ENCODE results near the gene SMARCAL1. TPM values are rescaled to one million over a fixed set of nuclear protein-coding genes. Genes with fewer than 3 reads are reported as not detected.
"Not testable (repeated sequence)": the region's sequence is repeated elsewhere in the genome, so short reads cannot be mapped to it uniquely, and the experiment has no call there.

The SMARCAL1 gene
- 30.2 TPM for total RNA-seq

DNA sequence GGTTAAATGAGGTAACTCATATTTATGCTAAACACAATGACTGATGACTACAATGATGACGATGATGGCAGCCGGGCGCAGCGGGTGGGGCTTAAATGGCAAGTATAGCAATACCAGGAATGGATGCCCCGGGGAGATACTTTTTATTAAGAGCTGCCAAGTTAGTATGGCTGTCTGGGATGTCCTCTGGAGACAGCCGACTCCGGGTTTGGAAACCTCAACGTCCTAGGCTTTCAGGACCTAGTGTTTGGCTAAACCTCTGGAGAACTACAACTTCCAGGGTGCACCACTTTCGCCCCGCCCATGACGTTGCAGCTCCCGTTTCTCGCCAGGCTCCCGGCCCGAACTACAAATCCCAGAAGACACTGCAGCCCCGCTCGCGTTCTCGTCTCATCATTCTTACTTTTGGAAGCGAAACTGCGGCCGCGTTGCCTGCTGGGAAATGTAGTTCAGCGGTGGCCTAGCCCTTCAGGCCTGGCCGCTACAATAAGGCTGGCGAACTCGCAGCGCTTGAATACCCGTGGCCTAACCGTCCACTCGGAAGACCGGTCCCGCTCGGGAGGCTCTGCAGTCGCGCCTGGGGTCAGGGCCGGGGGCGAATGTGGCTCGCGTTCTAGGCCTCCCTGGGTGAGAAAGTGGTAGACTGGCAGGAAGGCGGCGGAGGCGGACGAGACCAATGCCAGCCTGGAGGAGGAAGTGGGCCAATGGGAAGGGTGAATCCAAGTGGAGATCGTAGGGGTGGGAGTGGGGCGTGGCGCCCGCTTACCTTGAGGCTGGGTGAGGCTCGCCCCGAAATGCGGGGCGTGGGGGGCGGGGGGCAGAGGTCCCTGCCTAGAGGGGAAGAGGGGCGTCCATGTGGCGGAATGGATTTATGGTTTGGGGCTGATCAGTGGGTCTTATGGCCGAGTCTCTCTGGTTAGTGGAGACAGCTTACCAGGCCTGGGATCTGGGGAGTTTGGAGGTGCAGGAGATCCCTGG is at the start of gene SMARCAL1:
Gene SMARCAL1 (plus strand): TSS at position 463 of the 978 bp plus-strand sequence. CDS start 2,221 bp downstream, outside the sequence.
- DNase-seq (ENCODE audit: low spot score) = peak; percentile 100
- intact Hi-C loops (cut with DNase I) = no loop called here
- ATAC-seq = peak; percentile 98

DNA sequence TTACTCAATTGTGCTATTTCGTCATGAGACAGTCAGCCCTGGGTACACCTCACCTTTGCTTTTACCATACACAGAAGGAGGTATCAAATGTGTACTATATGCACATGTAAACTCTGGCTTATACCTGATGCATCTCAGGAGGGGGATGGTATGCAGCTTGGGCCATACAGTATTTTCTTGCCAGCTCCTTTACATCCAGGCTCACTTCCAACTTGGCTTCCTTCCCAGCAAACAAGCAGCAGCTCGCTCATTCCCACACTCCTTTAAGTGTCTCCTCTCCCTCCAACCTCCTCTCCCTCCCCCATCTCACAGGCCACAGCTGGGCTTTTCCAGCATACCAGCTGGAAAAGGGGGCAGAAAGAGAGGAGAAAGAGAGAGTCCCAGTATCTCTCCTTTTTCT is 49.6 kb upstream of the SMARCAL1 start:
- intact Hi-C loops (cut with DNase I) = no loop called here
- ATAC-seq (no peak), DNase-seq (ENCODE audit: low spot score) (no peak)

DNA sequence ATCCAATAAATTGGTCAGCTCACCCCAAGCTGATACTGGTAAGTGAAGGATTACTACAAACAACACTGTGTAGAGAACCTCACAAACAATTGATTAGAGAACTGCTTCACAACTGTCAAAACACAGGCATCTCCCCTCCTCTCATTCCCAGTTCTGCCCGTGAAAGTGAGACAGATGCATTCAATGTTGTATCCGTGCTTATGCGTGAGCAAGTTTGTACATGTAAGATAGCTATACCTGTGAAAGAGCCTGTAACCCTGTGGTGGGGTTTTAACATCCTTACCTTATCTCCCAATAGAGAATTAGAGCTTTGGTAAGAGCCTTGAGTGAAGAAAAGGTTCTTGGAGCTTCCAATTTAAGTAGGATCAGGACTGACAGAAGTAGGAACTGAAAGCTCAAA is 49.1 kb upstream of the SMARCAL1 start:
- no peak for DNase-seq (ENCODE audit: low spot score)
- no peak for ATAC-seq
- intact Hi-C loops (cut with DNase I) = no loop called here

DNA sequence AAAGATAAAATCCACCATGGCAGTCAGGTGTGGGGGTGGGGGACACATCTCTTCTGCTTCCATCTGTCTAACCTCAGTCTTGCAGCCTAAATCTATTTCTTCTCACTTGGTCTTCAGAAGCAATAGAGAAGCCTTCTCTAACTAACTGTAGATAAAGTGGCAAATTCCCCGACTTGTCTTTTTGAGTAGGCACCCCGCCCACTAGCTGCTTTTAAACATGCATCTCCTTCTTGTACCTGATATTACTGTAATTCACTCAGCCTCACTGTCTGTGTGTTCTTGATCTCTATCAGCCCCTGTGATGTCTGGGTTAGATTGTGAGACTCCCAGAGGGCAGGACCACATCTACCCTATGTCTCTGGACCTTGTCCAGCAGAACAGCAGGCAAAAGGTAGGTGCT is 46.8 kb upstream of the SMARCAL1 start:
- DNase-seq (ENCODE audit: low spot score) (no peak), ATAC-seq (no peak)
- intact Hi-C loops (cut with DNase I) = no loop called here

DNA sequence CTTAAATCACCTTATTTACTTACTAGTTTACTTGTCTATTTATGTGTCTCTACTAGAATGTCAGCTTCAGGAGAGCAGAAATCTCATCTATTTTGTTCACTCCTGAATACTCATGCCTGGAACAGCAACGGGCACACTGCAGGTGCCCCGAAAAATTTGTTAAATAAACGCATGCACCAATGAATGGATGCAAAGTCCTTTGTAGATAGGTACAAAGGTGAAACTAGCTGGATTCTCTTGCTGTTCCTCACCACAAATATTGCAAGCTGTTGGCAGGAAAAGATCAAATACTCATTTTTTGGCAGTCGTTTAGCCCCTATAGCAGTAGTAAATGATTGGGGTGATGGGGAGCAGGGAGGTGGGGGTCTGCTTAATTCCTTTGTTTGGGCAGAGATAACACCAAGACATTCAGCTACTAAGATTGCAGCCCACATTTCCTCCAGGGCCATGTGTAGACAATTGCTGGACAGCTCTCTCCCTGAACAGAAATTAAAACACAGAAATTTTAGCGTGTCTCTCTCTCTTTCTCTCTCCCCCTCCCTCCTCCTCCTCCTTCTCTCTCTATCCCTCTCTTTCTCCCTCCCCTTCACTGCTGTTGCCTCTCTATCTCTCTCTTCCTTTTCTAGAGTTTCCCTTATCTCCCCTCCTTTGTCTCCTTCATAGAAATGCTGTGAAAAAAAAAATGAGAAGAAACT is 45.4 kb upstream of the SMARCAL1 start:
- intact Hi-C loops (cut with DNase I) = no loop called here
- DNase-seq (ENCODE audit: low spot score) (no peak), ATAC-seq (no peak)

DNA sequence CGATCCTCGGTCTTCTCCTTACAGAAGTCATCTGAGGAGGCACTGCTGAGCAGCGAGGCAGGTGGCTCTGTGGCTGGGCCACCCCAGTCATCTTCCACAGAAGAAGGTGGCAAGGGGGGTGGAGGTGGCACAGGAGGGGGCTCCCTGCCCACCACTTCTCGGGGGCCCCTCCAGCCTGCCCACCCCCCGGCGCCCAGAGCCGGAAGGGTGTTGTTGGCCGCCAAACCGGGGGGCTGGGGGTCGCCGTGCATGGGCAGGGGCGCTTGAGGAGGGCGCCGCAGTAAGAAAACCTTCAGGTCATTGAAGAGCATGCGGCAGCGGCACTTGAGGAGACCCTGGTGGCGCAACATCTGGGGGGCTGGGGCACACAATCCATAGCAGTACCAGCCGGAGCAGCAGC is 42.5 kb upstream of the SMARCAL1 start:
- ATAC-seq = no peak
- intact Hi-C loops (cut with DNase I) = no loop called here
- no peak for DNase-seq (ENCODE audit: low spot score)

DNA sequence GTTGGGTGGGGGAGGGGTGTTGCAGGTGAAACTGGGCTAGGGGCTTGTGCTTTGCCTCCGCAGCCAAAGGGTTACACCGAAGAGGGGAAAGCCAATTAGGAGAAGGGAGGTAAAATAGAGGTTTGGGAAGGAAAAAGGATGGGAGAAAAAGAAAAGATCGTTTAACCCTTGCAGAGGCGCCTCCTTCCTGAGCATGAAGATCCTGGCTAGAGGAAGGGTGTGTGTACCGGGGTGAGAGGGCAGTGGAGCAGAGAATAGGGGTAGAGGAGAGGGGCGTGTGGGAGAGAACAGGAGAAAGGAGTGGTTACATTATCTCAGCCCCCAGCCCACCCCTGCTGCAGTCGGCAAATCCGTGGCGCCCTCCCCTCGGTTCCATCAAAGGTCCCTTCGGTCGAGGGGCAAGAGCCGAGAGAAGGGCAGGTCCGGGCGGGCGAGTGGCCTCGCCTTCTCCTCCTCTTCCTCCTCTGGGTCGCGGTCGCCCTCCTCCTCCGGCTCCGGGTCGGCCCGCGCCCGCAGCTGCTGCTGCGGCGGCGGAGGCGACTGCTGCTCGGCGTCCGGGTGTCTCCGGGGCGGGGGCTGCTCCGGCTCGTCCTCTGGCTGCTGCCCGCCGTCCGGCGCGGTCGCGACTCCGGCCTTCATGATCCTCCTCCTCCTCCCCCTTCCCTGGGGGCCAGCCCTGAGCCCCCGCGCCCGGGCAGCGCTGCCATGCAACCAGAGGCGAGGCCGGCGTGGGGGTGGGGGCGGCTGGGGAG is 41.1 kb upstream of the SMARCAL1 start:
- intact Hi-C loops (cut with DNase I) = no loop called here
- DNase-seq (ENCODE audit: low spot score) (no peak), ATAC-seq (no peak)

DNA sequence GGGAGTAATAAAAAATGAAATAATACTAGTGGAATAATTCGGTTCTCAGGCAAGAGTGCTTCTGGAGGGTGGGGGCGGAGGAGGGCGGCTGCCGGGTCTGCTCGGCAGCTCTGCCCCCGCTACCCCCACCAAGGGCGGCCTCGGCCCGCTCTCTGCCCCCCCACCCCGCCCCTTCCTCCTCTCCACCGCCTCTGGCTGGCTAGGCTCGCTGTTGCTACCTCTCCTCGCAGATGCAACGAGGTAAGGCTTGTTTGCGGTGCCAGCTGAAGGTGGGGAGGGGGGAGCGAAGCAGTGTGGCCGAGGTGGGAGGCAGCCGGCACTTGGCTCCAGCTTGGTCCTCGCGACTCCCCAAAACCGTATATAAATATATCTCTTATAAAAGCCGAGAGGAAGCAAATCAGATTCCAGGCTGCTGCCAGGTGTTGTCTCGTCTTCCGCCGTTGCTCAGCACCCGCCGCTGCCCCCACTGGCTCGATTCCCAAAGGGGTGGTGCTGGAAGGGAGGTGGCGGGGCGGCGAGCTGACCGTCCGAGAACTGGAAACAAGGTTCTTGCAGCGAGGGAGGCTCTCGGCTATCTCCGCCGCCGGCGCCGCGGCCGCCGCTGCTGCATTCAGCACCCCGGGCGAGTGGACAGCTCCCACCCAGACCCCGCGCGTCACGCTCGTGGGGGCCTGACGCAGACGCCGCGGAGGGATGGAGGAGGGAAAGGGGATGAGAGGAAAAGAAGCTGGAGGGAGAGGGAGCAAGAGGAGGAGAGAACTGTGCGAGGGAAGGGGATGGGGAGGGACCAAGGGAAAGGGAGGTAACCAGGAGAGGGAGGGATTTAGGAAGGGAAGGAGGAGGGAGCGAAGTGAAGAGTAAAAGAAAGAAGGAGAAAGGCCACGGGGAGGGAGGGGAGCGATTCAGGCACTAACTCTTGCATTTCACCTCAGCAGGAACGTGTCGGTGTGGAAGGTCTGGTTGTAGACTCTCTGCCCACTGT is 40.3 kb upstream of the SMARCAL1 start, which contains the start of gene MARCHF4:
Gene MARCHF4 (minus strand): TSS at position 763 of the 982 bp plus-strand sequence. CDS start 2,223 bp downstream, outside the sequence.
- intact Hi-C loops (cut with DNase I) = no loop called here
- DNase-seq (ENCODE audit: low spot score) (peak; percentile 86), ATAC-seq (peak; percentile 86)

DNA sequence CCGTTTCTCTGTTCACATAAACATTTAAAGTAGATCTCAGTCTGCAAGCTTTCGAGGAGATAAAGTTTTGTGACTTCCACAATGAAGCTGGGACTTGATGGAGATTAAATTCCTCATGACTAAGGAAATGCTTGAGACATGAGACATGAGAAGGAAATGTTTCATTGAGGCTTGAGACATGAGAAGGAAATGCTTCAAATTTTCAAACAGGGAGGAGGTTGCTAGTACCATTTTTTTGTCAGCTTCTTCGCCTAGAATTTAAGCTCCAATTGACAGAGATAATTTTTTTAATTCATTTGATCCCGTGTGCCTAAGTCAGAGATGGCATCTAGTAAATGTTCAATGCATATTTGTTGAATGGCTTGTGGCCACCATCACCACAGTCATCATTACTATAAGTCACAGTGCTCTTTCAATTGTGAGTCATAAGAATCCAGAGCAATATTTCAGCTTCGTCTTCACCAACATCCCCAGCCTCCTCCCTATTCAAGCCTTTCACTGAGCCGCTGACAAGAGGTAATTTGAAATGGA is 39.5 kb upstream of the SMARCAL1 start:
- intact Hi-C loops (cut with DNase I) = no loop called here
- ATAC-seq = no peak
- DNase-seq (ENCODE audit: low spot score) = no peak

DNA sequence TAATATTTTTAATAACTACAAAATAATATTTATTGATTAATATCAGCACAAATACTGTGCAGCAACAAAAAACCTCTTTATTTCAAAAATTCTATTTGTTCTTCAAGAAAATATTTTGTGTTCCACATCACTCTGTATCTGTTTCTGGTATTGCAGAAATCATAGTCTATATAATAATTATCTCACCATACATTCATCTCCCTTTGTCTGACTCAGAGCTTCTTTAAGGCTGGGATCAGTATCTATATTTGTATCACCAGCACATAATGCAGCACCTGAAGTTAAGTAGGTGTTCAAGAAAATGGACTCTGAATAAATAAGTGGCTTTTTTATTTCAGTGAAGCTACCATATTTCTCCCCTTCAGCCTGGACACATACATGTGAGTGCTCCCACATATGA is 38.4 kb upstream of the SMARCAL1 start:
- intact Hi-C loops (cut with DNase I) = no loop called here
- ATAC-seq = no peak
- no peak for DNase-seq (ENCODE audit: low spot score)

DNA sequence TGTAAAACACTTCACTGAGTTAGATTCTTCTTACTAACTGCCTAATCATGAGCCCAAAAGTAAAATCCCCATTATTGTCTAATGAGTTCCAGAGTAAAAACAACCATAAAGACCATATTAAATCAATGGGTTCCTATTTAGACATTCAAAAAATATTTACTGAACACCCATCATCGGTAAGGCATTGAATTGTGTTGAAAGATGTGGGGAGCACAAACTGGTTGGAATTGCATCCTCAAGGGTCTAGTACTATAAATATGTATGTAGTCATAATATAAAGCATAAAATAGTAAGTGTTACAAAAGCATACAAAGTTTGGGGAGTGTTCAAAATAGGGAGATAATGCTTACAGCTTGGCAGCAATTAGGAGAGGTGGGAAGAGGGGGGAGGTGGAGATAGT is 37.0 kb upstream of the SMARCAL1 start:
- intact Hi-C loops (cut with DNase I) = no loop called here
- no peak for ATAC-seq

DNA sequence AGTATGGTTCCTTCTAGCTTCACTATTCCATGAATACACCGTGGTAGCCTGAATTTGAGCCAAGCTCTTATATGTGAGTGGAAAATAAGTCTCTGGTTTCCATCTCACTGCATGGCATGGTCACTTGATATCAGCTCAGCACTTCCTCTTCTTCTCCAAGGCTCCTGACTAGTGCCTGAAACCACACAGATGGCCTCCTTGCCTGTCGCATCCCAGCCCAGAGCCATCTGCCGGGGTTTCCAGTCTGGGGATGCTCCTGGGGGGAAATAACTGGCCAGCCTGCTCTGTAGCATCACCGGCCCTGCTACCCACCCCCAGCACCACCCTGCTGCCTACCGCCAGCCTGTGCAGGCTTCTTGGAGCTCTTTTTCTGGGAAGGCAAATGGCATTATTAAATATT is 32.3 kb upstream of the SMARCAL1 start:
- ATAC-seq = no peak
- intact Hi-C loops (cut with DNase I) = no loop called here
- DNase-seq (ENCODE audit: low spot score) = no peak

More for the DNA sequence above, 37.0 kb upstream of the SMARCAL1 start:
- DNase-seq (ENCODE audit: low spot score) = no peak

DNA sequence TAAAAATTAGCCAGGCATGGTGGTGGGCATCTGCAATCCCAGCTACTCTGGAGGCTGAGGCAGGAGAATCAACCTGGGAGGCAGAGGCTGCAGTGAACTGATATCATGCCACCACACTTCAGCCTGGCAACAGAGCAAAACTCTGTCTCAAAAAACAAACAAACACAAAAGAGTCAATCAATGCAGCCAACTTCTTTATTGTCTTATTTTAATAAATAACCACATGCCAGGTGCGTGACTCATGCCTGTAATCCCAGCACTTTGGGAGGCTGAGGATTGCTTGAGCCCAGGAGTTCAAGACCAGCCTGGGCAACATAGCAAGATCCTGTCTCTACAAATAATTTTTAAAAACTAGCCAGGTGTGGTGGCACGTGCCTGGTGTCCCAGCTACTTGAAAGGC is 27.9 kb upstream of the SMARCAL1 start:
- DNase-seq (ENCODE audit: low spot score); ATAC-seq; intact Hi-C loops (cut with DNase I): not testable (repeated sequence)

DNA sequence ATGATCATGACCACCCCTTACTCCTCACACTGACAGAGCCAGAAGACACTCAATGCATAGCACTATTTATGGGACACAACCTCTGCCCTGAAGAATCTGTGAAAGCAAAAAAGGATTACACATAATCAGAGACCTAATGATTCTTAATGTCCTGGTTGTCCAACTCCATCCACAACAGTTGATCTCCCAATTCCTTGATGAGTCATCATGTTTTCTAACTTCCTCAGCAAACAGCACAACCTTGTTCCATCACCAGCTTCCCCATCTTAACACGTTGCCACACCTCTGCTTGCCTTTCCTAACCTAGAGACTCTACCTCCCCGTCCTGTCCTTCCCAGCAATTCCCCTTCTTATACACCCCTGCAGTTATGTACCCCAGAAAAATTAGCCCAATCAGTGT is 26.8 kb upstream of the SMARCAL1 start:
- DNase-seq (ENCODE audit: low spot score) (no peak), ATAC-seq (no peak)
- intact Hi-C loops (cut with DNase I) = no loop called here

DNA sequence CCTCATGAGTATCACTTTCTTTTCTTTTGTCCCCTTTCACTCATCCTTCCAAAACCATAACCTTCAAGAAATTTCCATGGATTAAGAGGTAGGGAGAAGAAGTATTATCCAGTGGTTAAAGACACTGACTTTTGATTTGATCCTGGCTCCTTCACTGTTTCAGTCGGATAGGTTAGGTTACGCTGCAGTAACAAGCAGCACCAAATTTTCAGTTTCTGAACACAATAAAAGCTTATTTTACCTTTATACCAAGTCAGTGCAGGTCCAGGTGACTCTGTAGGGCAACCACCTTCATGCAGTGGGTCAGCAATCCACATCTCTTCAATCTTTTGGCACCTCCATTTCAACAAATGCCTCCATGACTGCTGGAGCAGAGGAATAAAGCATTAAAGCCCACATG is 25.0 kb upstream of the SMARCAL1 start:
- intact Hi-C loops (cut with DNase I) = no loop called here
- no peak for DNase-seq (ENCODE audit: low spot score)
- ATAC-seq = no peak

DNA sequence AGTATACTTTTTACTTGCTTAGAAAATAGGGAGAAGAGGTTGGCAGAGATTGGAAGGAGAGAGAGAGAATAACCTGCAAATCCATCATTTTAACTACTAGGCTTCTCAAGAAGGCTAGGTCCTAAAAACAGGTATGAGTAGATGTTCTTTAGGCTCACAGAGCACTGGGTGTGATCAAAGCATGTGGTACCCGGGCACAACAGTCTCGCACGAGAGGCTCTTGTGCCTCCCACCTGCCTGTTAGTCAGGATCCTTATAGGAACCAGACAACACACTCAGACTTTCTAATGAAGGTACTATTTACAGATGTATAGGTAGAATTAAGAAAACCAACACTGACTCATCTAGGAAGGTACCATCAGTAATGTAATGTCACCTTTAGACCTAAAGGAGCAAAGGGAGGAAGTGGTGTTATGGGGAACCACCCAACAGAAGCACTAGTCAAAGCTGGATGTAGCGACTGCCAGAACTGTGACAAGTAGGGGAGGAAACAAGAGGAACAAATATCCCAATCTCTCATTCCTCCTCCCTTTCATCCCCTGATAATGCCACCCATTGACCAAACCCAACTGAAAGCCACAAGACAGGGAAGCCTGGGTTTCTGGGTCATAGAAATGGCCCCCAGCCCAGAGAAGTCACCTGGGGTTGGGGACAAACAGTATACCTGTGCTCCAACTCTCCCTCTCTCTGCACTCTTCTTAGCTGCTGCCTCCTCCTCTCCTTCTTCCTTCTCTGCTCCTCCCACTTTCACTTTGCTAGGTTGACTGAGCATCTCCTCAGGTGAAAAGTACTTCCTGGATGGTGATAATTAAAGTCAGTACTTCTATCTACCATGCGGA is 24.0 kb upstream of the SMARCAL1 start:
- DNase-seq (ENCODE audit: low spot score) = no peak
- ATAC-seq = no peak
- intact Hi-C loops (cut with DNase I) = no loop called here

DNA sequence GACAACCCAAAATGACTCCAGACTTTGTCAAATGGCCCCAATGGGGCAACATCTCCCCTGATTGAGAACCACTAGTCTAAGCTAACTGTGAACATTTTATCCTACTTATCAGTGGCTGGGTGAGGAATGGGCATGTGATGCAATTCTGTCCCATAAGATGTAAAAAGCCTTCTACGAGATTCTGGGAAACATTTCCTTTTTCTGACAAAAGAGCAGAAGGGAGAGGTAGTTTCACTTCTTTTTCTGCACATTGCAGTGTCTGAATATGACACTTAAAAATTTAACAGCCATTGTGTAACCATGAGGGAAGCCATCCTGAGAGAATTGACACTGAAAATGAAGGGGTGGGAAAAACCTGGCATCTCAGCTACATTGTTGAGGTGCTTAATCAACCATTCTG is 22.7 kb upstream of the SMARCAL1 start:
- no peak for ATAC-seq

More for the DNA sequence above, 22.7 kb upstream of the SMARCAL1 start:
- intact Hi-C loops (cut with DNase I) = no loop called here
- DNase-seq (ENCODE audit: low spot score) = no peak
